Umbilical cord (tissue), 2 donors: ENCODE measurements around the gene KRT7. TPM values are rescaled to one million over a fixed set of nuclear protein-coding genes. Genes with fewer than 3 reads are reported as not detected.

Experiments used
- DNase-seq: peaks from one replicate; pipeline ENCODE4 v3.0.0-alpha.2; 2015; ENCODE audit warnings: low spot score
- total RNA-seq: library from RNA; depleted of rRNA; stranded (reverse); fragments of >200 nt; gene quantifications from one replicate; pipeline ENCODE4 v1.2.3, GENCODE V29; 2014; ENCODE audit warnings: low replicate concordance; ENCODE audit not compliant: insufficient read depth

The KRT7 gene
- 7.7 TPM for total RNA-seq

DNA sequence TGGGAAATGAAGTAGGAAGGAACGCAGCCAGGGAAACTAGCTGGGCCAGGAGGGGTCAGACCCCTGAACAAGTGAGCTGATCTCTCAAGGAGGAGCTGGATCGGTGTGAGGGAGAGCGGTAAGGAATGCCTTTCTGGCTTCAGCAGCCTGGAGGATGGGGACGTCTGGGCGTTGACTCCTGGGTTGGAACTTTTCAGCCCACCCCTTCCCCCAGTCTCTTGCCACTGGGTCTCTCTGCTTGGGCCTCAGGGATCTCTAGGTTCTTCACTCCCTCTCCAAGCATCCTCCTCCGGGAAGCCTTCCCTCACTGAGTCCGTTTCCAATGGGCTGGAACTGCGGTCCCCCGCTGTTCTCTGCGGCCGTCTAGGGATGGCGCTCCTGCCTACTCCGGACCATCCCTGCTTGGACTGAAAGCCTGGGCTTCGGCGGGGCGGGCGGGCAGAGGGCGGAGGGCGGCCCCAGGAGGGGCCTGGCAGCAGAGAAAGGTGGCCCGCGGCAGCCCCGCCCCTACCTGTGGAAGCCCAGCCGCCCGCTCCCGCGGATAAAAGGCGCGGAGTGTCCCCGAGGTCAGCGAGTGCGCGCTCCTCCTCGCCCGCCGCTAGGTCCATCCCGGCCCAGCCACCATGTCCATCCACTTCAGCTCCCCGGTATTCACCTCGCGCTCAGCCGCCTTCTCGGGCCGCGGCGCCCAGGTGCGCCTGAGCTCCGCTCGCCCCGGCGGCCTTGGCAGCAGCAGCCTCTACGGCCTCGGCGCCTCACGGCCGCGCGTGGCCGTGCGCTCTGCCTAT, at the start of gene KRT7:
KRT7 (plus strand) TSS at position 570 of the 788 bp plus-strand sequence; CDS start at position 624, 54 bp downstream.
- DNase-seq = no peak

DNA sequence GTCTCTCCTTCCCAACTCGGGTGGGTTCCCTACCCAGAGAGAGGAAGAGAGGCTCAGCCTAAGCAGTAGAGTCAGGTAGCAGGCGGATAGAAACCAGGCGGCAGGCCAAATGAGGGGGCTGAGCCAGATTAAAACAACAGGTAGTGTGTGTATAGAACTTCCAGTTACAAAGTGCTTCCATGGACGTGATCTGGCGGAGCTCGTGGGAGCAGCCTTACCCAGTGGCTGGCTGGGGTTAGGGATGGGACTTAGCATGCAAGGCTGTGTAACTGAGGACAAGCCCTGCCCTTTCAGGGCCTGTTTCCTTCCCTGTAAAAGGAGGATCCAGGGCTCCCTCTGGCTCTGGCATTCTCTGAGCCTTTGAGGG, 49.5 kb upstream of the KRT7 start:
- DNase-seq = peak; percentile 36

DNA sequence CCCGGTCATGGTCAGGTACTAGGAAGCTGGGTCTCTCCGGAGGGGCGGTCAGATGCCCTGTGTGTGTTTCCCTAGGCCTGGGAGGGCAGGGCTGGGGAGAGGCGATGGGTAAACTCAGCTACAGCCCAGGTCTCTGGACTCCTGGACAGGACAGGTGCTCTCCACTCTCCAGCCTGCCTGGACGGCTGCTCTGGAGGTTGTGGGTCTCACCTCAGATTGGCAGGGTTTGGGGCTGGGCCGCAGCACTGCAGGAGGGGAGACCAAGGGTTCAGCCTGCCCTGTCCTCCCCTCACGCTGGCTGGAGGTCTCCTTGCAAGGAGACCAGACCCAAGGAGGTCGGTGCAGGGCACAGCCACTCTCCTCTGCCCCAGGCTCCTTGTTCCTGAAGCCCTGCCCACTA, 49.1 kb upstream of the KRT7 start:
- no peak for DNase-seq

DNA sequence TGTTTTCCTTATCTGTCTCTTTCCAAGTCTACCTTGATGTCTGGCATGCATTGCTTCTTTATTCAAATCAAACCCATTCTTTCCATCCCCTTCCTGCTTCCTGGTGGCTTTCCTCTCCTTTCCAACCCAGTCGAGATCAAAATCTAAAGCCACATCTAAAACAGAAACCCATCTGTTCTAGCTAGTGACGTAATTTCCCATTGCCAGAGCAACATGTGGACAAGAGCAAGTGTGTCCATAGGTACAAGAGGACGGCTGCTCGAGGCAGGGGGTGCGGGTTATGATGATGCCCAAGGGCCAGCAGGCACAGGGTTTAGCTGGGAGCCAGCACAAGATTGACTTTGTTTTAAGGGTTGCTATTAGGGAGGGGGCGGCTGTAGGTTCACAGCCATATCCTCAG, 48.2 kb upstream of the KRT7 start:
- no peak for DNase-seq

DNA sequence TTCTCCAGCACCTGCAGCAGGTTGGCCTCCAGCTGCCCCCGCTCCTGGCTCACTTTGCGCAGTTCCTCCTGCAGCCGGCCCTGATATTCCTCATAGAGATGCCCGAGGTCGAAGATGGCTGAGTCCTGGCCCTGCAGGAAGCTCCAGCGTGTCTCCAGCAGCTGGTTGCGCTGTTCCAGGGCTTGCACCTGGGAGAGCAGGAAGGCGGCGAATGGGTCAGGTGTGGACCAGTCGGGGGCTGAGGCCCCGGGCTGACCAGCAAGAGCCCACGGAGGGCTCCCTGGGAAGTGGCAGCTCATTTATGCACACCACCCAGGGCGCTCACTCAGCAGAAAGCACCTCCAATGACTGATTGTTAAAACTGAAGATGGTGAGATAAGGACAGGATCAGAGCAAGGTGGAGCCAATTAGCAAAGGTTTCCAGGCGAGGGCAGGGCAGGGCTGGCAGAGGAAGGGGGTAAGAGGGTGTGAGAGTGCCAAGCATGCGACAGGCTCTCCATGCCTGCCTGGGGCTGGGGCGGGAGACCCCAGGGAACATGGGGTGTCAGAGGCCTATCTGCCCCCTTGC, 47.6 kb upstream of the KRT7 start:
- no peak for DNase-seq

DNA sequence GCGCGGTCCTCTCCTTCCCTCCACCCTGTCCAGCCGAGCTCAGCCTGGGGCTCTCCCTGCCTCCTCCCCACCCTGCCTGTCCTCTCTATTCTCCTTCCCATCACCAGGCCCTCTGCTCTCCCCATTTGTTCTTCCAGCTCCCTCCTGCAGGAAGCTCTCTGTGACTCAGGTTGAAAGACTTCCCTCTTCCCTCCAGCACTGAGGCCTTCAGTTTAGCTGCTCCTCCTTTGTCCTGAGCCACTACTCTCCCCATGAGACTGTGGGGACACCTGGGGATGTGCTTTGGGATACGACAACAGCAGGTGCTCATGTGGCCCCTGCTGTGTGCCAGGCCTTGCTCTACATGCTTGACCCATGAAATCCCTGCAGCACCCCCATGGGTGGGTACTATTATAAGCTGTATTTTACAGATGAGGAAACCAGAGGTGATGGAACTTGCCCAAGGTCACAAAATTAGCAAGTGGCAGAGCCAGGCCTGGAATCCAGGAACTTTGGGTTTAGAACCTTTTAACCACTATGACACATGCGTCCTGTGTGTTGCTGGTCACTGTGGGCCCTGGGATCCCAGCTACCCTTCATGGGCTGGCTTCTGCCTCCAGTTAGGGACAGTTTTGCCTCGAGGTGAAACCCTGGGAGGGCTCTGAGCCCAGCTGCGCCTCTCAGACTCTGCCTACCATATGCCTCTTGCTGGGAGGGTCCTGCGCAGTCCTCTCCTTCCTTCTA, 46.8 kb upstream of the KRT7 start:
- peak; percentile 78 for DNase-seq

DNA sequence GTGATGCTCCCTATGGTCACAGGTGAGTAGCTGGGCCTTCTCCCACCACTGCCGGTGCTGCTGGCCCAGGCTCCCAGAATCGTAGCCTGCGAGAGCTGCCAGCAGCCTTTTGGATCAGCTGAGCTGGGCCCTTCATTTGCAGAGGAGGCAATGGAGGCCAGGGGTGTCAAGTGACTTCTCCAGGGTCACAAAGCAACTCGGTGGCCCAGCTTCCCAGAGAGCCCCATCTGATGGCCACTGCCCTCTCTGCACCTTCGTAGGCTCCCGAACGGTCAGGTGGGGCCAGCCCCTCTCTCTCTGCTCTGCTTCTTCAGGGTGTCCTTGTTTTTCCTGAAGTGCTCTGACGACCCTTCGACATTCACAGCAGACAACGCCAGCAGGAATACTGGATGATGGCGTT, 45.8 kb upstream of the KRT7 start:
- DNase-seq = no peak

DNA sequence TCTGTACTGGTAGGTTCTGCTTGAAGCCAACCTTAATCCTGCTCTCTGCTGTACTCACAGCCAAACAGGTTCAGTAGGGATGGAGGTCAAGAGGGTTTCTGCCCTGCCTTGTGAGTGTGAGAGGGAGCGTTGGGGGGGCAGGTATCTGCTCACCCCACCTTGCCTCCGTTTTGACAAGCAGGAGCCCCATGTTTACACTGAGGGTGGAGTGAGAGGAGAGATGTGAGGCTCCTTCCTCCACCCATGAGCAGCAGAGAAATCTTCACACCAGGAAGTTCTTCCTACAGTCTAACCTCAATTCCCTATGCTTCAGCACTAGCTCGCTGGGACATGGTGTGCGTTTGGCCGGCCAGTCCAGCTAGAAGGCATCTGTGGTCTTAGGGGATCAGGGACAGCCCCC, 45.4 kb upstream of the KRT7 start:
- no peak for DNase-seq

DNA sequence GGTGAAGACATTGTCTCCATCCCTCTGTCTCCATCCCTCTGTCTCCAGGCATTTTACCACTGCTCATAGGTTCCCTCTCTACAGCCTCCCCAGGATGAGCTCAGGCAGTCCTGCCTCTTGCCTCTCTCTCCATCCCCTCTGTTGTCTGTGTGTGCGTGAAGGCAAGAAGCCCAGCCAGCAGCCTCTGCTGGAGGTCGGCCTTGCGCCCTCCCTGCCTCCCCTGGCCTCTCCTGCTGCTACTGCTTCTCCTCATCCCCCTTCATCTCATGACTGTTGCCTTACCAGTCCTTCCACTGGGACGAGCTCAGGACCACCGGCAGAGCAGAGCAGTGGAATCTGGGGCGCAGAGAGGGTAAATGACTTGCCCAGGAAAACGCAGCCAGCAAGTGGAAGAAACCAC, 44.4 kb upstream of the KRT7 start:
- DNase-seq = no peak

DNA sequence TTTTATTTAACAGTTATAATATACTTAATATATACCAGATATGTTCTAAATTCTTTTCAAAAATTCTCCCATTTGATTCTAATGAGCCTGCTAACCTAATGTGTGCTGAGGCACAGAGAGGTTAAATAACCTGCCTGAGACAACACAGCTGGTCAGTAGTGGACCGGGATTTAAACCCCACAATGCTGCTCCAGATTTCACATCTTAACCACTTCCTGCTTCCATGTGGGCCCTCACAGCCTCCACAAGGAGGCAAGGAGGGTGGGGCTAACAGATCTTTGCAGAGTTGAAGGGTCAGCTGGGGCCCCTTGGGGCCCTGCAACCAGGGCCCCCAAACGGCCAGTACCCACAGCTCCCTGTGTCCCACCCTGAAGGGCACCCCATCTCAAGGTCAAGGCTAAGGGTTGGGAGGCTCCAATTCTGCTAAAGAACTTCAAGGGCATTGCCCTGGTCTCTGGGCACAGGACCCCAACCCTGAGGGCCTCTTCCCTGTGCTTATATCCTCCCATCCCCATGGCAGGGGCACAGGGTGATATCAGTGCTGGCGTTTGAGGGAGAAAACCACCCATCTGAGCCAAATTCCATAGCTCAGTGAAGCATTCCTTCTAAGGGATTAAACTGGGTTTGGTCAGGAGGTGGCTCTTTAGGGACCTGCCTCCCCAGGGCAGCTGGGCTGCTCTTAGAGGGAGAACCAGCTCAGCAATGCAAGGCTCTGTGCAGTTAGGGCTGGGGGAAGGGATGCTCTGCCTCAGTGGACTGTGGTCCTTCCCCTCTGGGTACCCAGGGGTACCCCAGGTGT, 43.5 kb upstream of the KRT7 start:
- DNase-seq = peak; percentile 50

DNA sequence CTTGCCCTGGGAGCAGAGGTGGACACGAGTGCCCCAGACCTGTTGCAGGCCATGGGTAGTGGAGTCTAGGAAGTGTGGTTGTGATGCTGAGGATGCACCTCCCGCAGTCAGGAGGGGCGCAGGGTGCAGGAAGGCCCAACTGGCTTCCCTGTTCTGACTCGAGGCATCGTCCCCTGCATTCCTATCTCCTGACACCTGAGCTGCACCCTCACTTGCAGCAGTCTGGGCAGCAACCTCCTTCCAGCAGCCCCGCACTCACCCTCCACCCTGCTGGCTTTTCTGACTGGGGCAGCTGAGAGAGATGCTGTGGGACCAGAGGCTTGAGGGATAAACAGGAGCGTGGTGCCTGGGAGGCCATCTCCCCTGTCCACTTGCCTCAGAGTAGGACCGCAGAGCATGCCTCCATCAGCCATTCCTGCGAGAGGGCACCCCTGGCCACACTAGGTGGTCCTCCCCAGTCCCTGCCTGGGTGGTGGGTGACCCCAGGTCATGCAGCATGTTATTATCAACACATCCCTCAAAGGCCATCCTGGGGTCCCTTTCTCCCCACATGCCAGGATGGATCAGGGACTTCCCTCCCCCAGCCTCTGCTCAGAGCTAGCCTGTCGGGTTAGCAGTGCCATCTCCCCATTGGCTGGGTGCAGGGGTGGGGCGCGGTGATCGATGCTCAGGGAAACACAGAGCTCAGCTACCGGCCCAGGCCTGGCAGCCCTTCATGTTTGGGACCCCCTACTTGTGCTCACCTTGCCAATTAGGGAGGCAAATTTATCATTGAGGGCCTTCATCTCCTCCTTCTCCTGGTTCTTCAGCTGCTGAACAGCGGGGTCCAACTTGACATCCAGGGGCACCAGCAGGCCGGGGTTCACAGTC, 41.9 kb upstream of the KRT7 start:
- no peak for DNase-seq

DNA sequence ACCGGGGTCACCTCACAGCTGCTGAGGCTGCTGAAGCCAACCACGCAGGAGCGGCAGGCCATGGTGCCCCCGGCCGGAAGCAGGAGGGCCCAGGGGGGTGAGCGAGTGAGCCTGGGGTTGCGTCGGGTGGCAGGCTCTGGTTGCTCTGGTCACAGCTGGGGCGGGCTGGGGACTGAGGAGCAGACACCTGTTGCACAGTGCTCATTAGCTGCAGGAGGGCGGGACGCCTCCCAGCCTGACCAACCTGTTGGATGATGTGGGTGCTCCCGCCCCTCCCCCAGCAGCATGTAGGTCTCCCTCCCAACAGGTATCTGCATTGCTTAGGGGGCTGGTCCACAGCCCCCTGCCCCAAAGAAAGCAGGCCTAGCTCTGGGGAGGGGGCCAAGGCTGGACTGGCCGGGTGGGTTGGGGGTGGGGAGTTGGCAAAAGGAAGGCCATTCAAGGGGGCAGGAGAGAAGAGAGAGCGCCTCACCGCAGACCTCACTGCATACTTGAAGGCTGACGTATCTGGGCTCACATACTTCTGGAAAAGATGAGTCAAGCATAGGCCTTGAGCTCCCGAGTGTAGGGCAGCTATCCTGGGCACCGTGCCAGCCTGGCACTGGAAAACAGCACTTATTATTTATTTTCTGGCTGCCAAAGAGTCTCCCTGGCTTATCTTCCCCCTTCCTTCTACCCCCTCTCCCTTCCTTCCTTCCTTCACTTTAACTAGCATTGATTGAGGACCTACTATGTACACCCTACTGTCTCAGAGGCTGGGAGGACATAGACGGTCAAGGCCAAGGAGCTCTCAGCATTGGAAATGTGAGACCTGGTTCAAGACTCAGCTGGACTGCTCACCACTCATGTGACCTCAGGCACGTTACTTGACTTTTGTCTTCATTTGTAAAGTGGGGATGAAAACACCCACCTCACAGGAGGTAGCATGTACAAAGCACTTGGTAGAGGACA, 40.9 kb upstream of the KRT7 start, which contains the start of gene KRT80:
KRT80 (minus strand) TSS at position 174 of the 951 bp plus-strand sequence; CDS start at position 62, 112 bp downstream.
- peak; percentile 97 for DNase-seq

DNA sequence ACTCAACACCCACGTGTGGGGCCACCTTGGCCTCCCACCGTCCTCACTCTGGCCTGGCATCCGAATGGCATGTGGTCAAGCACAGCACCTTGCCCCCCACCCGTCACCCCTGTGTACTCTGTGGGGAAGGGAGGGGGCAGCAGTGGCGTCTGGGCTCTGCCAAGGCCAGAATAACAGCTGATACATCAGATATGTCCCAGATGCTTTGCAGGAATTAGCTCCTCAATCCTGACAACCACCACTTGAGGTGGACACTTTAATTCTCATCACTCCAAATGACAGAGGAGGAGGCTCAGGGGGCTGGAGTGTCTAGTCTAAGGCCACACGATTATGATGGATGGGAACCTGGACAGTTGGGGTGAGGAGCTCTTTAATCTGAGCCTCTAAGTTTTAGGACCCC, 39.5 kb upstream of the KRT7 start:
- no peak for DNase-seq

DNA sequence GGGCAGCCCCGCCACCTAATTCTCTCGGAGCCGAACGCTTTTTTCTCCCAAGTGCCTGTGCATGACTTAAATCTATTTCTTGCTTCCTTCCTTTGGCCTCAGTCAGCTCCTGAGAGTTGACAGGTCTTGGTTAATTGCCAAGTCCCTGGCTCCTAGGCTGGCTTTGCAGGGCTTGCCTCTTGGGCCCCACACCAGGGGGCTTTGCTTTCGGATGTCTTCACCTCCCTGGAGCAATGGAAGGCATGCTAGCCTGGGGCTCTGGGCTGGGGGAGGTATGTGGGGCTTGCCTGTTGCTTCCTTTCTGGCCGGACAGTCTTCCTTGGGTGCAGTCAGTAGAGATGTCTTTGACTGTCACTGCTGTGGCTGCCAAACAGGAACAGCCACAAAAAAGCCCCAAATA, 39.1 kb upstream of the KRT7 start:
- DNase-seq = peak; percentile 89

DNA sequence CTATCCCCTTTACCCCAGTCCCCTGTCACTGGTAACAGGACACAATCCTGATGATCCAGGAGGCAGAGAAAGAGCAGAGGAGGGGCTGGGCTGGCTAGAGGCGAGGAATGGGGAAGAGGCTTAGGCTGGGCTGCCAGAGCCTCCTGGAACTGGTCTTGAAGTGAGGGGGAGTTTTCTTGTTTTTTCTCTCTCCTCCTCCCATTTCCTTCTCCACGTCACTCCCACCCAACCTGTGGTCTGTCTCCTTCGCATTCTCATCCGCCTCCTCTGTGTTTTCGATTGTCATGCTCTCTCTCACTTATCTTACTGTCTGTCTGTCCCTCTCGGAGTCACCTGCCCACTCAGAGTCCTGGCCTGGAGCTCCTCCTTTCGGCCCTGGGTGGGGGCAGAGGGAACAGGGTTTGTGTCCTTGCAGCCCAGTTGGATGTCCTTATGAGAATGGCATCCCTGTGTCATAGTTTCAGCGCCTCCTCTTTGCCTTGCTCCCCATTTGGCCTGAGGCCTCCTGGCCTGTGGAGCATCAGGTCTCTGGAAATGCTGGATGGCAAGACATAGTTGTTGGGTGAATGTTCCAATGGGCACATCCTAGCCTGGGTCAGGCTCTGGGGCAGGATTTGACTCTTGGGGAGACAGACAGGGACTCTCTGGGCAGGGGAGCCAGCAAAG, 37.8 kb upstream of the KRT7 start:
- peak; percentile 61 for DNase-seq

DNA sequence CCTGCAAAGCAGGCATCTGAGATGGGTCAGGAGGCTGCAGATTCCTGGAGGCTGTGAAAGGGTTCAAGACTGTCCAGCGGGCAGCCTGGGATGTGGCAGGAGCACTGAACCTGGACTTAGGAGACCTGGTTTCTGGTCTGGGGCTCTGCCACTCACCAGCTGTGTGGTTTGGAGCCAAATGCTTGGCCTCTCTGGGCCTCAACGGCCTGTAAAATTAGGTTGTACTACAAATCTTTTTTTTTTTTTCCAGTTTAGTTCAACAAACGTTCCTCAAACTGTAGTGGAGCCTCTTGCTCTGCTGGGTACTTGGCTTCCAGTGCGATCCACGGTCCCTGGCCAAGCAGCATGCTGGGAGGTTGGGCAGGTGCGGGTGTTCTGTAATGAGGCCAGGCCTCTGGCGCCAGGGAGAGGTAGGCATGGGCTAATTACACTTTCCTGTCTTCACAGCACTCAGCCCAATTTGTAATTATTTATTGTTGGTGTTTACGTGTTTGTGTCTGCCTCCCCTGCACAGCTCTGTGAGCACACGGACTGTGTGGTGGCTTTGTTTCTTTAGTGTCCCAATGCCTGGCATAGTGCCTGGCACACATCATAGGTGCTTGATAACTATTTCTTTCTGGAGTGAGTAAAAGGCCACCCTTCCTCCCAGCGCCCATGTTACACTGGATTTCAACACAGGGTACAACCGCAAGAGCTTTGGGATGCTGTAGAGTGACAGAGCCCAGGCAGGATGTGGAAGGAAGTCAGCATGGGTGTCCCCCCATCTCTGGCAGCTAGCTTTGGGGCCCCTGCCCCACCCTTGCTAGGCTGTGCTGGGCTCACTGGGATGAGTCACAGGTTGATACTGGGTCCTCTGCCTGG, 35.4 kb upstream of the KRT7 start:
- no peak for DNase-seq

DNA sequence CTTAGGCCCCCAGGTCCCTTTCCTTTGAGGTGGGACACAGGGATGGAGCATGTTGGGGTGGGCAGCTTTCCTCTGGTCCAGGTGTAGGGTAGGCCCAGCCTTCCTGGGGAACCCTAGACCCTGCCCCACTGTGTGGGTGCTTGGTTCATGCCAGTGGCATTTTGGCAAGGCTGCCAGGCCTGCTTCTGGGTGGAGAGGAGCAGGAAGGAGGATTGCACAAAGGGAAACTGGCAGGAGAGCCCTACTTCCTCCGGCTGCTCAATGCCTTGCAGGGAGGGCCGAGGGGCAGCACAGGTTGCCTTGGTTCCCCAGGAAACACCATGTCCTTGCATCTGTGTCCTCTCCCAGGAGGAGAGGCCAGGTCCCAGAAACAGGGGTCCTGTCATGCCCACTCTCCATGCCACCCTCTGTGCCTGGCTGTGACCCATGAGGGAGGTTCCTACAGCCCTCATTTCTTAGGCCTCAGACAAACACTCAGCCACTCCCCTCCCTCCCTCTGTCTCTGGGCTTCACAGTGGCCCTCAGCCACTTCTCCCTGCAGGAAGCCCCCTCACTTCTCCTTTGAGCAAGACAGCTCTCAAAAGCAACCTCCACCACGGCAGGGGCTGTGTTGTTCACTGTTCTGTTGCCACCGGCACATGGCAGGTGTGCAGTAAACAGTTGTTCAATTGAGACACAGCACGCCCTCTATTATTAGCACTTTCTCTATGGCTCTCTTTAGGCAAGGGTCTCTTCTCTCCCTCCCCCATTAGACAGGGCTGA, 34.4 kb upstream of the KRT7 start:
- no peak for DNase-seq
